Activated T-cell treated with anti-CD3 and anti-CD28 coated beads for 1 hour (primary cell): ENCODE results near the gene TNFRSF12A.
A peak's percentile ranks its signal among the peaks of the same experiment; 100 is the strongest.

ENCODE experiments used
- DNase-seq: peaks from one replicate; pipeline ENCODE4 v3.0.0-alpha.2; 2020; ENCODE audit warnings: low read depth

TNFRSF12A gene

DNA sequence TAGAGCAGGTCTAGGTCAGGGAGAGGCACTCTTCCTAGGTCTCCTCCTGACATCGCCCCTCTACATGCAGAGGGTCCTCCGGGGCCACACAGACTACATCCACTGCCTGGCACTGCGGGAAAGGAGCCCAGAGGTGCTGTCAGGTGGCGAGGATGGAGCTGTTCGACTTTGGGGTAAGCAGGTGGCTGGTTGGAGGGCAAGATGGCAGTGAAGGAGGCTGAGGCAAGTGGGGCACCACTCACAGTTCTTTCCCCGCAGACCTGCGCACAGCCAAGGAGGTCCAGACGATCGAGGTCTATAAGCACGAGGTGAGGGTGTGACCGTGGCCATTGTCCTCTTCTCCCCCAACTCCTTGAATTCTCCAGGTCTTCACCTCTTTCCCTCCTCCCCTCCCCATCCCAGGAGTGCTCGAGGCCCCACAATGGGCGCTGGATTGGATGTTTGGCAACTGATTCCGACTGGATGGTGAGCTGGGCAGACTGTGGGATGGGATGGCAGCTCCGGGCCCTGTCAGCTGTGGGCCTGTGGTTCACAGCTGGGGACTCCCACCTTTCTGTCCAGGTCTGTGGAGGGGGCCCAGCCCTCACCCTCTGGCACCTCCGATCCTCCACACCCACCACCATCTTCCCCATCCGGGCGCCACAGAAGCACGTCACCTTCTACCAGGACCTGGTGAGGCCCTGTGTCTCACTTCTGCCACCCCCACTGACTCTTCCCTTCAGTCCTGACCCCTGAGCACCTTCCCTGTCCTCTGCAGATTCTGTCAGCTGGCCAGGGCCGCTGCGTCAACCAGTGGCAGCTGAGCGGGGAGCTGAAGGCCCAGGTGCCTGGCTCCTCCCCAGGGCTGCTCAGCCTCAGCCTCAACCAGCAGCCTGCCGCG, 6.7 kb downstream of the TNFRSF12A start:
- DNase-seq: no peak

DNA sequence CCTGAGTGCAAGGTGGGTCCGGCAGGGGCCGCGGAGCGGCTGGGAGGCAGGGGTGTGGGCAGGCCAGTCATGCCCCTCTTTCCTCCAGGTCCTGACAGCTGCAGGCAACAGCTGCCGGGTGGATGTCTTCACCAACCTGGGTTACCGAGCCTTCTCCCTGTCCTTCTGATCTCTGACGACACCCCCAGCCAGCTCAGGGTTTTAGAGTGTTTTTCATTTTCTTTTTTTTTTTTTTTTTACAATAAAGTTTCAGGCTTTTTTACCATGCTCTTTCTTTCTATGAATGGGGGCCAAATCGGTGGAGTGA, 7.3 kb downstream of the TNFRSF12A start:
- no peak for DNase-seq

DNA sequence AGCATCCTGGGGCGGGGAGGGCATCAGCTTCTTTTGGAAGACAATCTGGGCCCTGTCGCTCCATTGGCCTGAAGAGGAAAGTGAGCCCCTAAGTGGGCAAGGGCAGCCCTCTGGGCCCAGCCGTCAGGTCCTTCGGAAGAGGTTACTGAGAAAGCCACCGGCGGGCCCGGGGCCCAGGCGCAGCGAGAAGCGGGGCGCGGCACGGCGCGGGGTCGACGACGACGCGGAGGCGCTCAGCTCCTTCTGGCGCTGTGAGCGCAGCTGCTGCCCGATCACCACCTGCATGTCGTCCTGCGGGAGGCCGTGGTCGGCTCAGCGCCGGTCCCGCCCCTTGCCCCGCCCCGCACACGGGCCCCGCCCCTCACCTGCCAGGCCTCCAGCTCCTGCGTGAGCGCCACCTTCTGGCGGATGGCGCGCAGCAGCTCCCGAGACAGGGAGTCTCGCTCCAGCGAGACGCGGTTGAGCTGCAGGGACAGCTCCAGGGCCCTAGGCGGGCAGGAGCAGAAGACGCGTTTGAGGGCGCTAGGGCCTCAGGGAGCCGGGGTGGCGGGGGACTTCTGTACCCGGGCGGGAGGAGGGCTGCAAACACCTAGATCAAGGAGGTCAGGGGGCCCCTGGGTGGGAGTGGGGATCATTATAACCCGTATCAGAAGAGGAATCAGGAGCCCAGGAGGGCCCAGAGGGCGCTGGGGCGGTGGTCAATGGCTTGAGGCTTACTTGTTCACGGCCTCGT, 8.0 kb downstream of the TNFRSF12A start:
- peak; percentile 85 for DNase-seq

DNA sequence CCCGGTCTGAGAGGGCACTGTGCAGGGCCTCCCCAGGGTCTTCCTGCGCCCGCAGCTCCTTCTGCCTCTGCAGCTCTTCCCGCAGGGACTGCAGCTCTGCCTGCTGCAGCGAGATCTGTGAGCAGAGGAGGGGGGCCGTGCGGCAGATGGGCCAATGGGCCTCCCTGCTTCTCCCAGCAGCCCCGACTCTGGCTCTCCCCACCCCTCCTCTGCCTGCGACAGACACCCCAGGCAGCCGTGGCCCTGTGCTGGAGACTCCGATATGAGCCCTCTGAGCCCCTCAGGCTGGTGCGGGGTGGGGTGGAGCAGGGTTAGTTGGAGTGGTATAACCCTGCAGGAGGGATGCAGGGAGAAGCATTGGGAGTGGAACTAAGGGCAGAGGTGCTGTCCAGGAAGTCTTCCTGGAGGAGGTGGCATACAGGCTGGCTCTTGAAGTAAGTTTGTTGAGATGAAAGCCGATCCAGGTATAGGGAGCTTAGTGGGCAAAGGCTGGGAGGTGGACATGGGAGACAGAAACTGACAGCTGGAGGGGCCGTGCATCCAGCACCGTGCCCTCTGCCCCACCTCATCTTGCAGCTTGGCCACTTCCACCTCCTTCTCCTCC, 8.7 kb downstream of the TNFRSF12A start:
- no peak for DNase-seq

DNA sequence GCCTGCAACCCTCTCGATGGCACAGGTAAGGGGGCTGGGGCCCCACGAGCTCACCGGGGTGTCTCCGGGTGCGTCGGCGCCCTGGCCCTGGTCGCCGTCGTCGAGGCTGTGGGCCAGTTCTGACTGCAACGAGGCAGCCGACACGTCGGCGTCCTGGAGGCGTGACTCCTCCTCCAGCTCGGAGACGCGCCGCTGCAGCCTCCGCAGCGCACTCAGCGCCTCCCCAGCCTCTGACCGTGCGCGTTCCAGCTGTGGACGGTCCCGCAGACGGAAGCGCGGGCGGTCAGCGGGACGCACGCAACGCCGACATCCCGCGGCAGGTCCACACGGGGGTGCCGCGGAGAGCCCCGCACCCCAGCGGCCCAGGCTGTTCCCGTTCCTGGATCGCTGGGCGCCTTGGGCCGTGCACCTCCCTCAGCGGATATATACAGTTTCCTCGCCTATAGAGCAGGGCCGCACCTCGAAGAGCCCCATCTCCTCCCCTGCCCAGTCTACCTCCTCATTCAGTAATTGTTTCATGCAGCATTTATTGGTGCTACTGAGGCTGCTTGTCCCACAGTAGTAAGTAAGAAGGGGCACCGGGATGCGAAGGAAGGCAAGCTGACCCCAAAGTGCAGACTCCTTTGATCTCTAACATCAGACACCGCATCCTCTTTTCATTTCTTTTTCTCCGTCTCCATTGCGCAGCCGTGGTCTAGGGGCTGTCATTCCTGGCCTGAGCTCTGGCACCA, 9.5 kb downstream of the TNFRSF12A start:
- no peak for DNase-seq

DNA sequence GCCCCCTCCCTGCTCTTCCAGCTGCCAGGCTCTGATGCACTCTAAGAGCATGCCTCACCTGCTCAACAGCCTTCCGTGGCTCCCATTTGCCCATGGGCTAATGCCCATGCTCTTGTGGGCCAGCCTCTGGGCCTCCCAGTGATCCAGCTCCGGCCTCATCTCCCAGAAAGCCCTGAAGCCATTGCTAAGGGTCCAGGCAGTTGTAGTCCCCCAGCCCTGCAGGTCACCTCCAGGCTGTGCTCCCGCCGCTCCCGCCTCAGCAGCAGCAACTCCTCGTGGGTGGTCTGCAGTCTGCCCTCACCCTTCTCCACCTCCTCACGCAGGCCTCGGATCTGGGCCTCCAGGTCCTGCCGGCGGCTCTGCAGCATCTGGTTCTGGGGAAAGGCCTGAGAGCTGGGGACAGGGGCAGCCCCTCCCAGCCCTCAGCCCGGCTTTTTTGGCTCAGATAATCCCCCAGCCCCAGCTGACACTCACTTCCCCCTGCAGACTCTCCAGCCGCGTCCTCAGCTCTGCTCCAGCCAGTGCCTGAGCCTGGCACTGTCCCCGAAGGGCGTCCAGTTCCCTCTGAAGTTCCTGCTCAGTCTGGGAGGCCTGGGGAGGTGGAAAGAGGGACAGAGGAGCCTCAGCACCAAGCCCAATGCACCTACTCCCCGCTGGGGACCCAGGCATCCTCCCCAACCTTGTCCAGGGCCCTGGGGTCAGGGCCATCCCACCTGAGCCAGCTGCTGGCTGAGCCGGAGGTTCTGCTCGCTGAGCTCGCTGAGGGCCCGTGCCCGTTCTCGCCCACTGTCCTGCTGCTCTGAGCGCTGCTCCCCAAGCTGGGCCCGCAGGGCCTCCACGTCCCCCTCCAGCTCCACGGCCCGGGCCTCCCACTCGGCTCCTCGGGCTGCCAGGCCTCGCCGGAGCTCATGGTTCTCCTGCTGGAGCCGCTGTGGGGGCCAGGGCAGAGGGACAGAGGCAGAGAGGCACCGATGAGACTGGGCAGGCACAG, 10.3 kb downstream of the TNFRSF12A start:
- DNase-seq: no peak

DNA sequence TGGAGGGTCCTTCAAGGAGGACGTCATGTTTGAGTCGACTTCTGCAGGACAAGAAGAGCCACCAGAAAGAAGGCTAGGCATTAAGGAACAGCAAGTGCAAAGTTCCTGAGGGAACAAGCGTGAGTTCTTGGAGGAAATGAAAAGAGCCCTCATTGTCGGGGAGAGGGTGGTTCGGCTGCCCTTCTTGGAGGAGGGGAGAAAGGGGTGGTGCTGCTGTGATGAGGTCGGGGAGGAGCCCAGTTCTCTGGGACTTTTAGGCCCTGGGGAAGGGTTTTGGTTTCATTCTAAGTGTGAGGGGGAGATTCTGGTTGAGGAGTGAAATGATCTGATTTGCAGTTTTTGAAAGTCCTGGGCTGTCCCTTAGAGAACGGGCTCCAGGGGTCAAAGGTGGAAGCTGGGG, 12.5 kb downstream of the TNFRSF12A start:
- no peak for DNase-seq

DNA sequence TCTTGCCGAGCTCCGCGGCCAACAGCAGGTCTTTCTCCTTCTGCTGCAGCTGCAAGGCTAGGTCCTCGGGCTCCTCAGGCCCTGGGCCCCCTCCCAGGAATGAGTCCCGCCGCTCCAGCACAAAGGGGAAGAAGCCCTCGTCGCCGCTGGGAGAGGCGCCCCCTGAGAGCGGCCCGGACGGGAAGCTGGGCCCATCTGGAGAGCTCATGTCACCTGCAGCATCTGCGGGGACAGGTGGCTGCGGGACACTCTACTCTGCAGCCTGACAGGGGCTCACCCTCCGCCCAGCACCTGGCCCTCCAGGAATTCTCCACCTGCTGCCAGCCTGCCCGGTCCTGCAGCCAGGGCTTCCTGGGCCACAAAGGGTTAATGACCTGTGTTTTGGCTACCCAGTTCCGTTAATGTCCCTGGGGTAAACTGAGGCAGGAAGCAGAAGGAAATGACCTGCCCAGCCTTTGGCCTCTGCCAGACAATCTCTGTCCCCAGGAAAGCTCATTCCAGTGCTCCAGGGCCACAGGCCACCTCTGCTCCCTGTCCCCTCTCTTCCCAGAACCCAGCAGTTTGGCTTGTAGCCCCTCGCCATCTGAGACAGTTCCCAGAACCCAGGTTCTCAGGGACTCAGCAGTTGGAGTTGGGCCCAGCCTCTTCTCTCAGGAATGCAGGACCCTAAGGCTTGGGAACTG, 15.3 kb downstream of the TNFRSF12A start:
- DNase-seq: no peak

DNA sequence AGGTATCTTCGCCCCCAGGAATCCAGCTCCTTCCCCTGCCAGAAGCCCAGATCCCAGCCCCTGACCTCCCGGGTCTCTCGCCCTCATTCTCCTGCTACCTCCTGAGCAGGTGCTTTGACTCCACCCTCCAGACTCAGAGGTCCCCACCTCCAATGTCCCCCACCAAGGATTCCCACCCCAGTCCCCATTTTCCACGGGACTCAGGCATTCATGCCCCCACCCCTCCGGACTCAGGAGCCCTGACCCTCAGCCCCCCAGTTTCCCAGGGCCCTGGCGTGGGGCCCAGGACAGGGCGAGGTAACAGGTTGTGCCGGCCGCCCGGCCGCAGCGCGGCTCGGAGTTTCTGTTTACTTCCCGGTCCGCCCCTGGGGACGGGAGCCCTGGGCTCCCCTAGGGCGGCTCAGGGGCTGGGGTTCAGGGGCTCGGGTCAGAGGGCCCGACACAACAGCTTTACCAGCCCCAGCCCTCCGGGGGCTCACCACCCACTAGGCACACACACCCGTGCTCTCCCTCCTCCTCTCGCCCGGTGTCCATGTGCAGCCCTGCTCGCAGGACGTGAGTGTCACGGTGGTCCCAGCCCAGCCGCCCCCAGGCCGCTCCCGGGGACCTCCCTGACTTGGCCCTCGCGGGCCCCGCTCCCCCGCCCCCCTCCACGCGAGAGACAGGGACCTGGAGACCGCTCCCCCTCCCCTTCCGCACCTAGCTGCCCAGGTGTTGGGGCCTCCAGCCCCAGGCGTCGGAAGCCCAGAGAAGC, 16.0 kb downstream of the TNFRSF12A start:
- no peak for DNase-seq

DNA sequence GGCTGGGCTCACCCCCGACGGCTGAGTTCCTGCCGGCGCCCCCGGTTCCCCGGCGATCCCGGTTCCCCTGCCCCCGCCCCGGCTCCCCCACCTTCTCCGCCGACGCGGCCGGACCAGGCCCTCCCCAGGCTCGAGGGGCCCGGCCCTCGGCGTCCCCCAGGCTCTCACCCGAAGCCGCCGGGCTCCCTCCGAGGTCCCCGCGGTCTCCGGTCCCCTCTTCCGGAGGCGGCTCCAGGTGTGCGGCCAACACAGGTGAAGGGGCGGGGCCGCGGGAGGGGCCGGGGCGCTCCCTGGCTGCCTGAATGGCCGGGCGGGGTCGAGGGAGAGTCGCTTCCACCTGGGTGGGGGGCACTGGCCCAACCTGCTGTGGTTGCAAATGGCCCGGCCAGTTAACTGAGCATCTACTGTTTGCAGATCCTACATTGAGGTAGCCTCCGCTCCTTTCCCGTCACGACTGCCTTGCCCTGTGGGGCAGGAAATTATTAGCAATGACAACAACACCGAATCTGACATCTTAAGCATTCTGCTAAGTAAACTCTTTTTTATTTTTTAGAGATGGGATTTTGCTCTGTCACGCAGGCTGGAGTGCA, 16.7 kb downstream of the TNFRSF12A start, which contains the start of gene BICDL2:
Gene BICDL2, minus strand, starts transcription at position 219 of the 590 bp plus-strand sequence. CDS start 1,448 bp downstream, outside the sequence.
- DNase-seq: no peak

DNA sequence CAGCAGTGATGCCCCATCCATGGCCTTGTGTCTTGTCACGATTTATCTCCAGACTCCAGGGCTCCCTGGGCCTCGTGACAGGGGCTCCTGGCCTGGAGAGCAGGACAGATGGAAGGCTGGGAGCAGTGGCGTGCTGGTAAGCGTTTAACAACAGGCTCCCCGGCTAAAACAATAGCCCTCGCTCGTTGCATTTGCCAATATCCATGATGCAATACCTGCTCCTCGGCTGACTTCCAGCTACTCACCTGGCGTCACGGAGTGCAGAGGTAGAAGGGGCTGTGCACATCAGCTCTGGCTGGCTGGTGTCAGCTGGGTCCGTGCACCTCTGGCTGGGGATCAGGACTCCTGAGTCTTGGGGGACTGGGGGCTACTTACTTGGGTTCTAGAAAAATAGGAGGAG, 18.1 kb downstream of the TNFRSF12A start:
- DNase-seq: no peak

DNA sequence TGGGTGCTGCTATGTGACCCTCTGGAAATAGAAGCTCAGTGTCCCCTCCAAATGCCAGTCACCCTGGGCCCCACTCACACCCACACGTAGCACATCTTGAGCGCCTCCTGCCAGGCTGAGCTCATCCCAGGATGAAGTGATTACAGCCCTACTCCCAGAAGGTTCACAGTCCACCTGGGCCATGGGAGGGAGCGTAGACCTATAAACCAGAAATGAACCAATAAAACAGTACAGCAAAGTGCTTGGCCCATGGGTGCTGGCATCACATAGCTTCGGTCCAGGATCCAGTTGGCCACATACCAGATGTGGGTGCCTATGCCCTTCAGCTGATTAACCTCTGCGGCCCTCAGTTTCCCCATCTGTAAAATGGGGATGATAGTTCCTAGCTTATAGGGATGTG, 18.7 kb downstream of the TNFRSF12A start:
- no peak for DNase-seq

DNA sequence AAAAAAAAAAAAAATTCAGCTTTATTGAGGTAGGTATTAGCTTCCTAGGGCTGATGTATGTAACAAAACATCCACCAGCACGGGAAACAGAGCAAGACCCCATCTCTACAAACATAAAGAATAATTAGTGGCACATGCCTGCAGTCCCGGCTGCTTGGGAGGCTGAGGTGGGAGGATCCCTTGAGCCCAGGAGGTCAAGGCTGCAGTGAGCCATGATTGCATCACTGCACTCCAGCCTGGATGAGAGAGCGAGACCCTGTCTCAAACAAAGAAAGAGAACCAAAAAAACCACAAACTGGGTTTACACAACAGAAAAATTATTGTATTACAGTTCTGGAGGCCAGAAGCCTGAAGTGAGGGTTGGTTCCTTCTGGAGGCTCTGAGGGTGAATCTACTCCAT, 22.2 kb downstream of the TNFRSF12A start:
- no peak for DNase-seq

DNA sequence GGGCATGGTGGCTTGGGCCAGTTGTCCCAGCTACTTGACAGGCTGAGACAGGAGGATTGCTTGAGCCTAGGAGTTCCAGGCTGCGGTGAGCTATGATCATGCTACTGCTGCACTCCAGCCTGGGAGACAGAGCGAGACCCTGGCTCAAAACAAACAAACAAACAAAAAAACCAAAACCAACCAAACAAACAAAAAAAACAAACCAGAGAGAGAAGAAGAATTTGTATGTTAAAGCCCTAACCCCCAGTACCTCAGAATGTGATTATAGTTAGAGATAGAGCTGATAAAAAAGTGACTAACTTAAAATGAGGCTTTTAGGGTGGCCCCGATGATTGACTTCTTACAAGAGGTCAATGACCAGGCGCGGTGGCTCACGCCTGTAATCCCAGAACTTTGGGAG, 24.5 kb downstream of the TNFRSF12A start:
- DNase-seq: no peak

DNA sequence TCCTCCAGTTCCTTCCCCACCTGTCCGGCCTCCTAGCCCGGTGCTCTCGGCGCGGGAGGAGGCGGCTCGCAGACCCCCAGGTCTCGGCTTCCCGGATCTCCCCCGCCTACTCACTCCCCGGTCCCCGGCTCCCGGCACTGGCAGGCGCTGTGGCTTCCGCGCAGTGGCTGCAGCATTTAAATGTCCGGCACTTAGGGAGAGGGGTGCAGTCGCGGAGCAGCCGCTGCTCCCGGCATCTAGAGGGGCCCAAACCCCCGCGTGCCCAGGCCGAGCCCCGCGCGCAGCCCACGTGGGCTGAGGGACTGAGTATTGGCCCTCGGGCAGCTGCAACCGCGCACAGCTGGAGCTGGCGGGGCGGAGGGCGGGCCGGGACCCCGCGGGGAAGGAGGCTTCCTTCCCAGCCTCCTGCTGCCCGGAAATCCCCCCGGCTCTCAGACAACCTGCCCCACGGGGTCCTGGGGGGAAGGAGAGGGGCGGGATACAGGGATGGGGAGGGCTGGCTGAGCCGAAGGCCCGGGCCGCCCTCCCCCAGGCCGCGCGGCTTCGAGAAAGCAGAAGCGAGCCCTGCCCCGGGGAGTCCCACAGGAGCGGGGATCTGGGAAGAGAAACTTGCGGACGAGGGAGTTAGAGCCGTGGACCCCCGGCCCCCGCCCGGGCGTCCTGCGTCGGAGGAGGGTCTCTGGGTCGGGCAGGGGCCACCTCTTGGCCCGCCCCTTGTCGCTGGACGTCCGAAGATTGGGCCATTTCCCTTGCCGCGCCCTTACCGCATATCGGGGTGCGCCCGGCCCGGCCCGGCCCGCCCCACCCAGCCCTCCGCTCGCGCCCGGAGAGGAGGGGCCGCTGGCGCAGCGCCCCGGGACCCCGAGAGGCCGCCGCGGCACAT, 25.8 kb downstream of the TNFRSF12A start, which contains the start of gene MMP25:
Gene MMP25, plus strand, starts transcription at position 804 of the 883 bp plus-strand sequence. CDS start 357 bp downstream, outside the sequence.
- DNase-seq: no peak

DNA sequence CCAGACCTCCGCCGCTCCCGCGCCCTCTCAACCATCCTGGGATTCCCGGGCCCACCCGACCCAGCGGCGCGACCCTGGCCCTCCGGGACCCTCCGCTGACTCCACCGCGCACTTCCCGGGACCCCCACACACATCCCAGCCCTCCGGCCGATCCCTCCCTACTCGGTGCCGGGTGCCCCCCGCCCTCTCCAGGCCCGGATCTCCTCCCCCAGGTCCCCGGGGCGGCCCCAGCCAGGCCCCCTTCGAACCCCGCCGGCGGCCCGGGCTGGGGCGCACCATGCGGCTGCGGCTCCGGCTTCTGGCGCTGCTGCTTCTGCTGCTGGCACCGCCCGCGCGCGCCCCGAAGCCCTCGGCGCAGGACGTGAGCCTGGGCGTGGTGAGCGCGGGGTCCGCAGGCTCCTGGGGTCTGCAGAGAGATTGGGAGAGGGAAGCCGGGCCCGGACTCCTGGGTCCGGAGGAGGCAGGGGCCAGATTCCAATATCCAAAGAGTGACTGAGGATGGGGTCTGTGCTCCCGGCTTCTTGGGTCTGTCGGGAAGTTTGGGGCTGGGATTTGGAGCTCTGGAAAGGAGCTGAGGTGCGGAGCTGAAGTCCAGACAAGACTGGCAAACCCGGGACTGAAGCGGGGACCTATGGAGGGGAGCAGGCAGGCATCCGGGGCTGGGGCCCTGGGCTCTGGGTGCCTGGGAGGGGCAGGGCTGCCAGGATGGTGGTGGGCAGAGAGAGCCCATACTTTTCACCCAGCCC, 26.6 kb downstream of the TNFRSF12A start:
- DNase-seq: no peak

DNA sequence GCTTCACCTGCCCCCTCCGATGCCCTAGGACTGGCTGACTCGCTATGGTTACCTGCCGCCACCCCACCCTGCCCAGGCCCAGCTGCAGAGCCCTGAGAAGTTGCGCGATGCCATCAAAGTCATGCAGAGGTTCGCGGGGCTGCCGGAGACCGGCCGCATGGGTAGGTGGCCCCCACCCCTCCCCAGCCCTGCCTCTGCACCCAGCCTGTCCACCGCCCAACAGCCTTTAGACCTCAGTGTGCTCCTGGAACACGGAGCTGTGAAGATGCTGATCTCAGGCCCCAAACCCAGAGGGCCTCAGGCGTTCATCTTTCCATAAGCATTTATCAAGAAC, 27.2 kb downstream of the TNFRSF12A start:
- no peak for DNase-seq
